Activated CD4-positive, alpha-beta T cell treated with anti-CD3 and anti-CD28 coated beads, Interleukin-2, amount 50 U/mL, for 1 hour (primary cell): ENCODE results near the gene RAB11FIP5.

Experiments used
- DNase-seq: peaks from one replicate; pipeline ENCODE4 v3.0.0-alpha.2; 2020

Gene RAB11FIP5

GRCh38 chr2:73085691-73086090 is 27.1 kb downstream of the RAB11FIP5 start:
- DNase-seq = peak; percentile 84

- DNase-seq = no peak
Measured at GRCh38 chr2:73084971-73085370, 27.8 kb downstream of the RAB11FIP5 start.

DNA sequence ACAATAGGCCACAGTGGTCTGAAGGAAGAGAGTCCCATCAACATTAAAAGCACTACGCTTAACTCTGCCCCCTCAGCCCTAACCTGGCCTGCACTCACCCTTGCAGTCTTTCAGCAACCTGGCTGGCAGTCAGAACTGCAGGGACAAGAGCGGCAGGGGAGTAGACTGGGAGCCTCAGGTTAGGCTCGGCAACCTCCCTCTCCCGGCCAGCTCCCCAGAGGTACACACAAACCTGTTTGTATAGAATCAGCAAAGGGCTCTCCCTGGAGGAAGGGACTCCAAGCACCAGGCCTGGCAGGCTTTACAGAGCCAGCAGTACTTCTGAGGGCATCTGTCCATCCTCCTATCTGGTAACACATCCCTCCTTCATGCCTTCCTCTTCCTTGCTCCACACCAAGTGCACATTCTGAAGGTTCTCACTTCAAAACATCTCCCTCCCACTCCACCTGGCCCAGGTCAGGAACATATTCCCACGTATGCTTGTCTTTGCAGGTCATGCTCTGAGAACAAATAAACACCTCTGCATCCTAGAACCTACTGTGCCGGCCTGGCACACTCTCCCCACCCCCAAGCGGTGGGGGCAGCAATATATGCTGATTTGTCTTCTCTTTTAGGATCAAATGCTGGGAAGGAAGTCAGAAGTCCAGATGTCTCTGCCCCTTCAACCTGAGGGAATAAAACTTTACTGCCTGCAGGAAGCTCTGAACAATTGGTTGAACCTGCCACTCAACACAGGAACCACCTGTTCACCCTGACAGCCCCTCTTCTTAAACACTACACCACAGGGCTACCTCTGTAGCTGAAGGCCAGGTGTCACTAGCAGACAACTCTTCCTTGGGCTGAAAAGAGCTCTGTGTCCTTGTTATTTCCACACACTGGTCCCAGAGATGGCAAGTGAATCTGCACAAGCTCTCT is 28.6 kb downstream of the RAB11FIP5 start:
- no peak for DNase-seq

DNA sequence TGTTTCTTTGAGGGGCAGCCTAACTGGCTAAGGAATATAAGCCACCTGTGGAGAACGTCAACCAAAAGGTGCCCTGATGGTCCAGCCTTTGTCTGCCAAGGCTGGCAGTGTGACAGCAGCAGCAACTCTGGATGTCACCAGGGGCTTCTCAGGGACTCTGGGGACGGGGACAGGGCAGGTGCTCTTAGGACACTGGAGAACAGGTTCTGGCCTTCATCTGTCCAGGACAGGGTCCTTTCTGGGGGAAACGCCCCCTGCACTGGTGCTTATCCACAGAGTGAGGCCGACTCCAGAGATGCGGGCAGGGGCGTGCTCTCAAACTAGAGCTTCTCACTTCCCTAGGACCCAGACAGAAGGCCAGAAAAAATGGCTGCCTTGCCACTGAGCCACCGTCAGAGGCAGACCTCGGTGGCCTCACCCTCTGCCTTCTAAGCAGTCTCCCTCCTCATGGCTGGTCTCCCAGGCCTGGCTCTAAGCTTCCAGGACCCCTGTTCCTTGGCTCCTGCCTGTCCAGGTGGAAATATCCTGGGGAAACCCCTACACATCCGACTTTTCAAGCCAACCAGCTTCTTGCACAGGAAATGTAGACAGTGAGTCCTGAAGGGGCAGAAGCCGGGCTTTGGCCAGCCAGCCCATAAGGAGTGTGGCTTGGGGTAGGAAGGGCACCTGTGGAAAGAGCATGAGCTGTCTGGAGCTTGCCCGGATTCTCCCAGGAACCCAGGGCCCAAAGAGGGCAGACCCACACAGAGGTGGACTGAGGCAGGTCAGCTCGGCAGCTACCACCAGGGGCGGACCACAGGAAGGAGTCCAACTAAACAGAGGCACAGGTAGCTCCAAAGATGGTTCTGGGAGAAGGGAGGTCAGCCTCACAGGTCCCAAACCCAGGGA is 30.0 kb downstream of the RAB11FIP5 start:
- no peak for DNase-seq

- DNase-seq = no peak
Measured at GRCh38 chr2:73081181-73081671, 31.5 kb downstream of the RAB11FIP5 start.

- no peak for DNase-seq
Measured at GRCh38 chr2:73080321-73081131, 32.2 kb downstream of the RAB11FIP5 start.

DNA sequence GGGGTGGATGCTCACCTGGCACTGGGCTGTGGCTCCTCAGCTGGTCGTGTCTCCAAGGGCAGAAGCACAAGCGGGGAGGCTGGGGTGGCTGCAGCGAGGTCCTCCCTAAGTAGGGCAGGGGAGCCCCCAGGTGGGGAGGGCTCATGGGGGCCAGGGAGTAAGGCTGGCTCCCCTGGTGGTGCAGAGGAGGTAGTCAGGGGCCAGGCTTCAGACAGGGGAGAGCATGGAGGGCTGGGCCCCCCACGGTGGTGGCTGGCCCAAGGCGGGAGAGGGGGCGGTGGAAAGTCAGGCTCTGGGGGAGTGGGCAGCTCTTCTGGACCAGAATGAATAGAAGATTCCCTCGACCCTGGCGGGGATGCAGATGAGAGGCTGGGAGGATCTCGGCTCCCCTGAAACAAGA is 33.1 kb downstream of the RAB11FIP5 start:
- DNase-seq = no peak

- no peak for DNase-seq
Measured at GRCh38 chr2:73078457-73079411, 34.0 kb downstream of the RAB11FIP5 start.

DNA sequence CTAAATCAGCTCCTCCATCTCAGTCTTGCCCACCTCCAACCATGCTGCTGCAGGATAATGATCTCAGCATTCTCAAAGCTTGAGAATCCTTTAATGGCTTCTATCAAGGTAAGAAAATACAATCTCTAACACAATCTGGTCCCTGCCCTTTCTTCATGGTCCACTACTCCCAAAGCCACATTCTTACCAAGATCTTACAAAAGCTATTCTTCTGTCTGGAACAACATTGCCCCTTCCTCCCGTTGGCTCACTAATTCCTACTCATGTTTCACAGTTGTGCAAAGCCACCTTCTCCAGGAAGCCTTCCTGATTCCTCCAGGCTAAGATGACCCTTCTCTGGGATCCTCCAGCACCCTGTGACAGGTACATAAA is 35.3 kb downstream of the RAB11FIP5 start:
- DNase-seq = no peak

DNA sequence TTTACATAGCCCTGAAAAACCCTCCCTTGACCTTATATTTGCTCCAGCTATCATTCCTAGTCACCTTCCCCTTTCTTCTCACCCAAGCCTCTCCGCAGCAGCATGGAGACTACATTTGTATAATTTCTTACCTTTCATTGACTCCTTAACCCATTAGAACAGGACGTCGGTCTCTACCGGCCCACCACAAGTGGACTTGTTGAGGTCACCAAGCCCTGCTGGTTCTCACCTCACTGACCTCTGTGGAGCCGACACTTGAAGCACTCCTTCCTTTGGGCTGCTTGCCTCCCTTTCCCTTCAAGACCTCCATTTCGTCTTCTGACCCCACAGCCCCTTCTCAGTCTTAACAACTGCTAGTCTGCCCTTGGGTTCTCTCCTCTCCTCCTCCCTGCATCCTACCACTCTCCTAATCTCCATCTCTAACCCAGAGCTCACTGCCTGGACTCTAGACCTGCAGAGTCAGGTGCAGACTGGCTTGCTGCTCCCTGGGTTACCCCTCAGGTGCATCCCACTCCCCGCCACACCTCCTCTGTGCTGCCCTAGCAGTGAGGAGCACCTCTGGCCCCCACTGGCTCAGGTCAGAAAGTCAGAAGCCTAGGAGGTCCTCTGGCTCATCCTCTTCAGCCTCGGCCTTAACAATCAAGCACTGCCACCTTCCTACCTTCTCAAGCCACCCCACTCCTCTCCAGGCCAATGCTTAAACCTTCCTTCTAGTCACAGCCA is 35.9 kb downstream of the RAB11FIP5 start:
- no peak for DNase-seq

DNA sequence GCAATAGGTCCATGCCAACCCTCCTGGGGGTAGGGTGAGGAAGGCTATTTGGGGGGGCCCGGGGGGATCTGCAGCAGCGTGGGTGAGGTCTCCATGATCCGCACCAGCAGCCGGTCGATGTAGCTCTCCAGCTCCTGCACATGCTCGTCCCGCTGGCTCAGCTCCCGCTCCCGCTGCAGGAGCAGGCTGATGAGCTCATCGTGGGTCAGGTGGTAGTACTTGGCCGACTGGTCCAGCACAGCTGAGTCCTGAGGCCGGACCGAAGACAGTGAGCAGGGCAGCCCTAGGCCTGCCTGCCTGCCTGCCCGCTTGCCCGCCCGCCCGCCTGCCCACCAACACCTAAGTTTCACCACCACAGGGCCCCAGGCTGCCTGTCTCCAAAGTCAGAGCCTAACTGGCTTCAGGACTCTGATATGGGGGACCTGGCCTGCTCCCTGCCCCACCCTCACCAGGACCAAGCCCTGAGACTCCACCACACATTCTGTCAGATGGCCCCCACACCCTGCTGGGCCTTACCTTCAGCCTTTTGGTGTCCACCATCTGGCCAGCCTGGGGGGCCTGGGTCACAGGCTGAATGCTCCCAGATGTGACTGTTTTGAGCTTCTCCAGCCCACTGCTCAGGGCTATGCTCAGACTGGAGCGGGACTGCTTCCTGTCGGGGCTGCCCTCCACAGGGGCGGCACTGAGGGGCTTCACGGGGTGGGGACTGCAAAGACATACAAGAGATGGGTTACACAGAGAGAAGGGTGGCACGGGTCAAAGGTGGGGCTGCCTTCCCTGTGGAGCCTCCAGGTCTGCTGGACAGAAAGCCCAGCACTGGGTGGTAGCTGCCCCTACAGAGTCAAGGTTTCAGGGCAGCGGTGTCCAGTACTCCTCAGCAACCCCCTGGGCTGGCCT is 37.0 kb downstream of the RAB11FIP5 start:
- DNase-seq = no peak

GRCh38 chr2:73074110-73075069 is 38.4 kb downstream of the RAB11FIP5 start:
- DNase-seq = no peak

- DNase-seq = no peak
Measured at GRCh38 chr2:73072416-73072815, 40.3 kb downstream of the RAB11FIP5 start.

DNA sequence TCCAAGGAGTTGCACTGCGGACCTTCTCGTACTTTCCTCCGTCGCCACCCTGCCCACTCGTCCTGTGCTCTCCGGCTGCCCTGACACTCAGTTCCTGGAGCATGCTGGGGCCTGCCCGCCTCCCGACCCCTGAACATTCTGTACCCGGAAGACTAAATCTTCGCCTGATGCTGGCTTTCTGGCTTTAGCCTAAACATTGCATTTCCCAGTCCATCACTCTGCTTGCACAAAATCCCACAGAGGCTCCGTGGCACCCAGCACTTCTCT is 40.7 kb downstream of the RAB11FIP5 start:
- DNase-seq = no peak

DNA sequence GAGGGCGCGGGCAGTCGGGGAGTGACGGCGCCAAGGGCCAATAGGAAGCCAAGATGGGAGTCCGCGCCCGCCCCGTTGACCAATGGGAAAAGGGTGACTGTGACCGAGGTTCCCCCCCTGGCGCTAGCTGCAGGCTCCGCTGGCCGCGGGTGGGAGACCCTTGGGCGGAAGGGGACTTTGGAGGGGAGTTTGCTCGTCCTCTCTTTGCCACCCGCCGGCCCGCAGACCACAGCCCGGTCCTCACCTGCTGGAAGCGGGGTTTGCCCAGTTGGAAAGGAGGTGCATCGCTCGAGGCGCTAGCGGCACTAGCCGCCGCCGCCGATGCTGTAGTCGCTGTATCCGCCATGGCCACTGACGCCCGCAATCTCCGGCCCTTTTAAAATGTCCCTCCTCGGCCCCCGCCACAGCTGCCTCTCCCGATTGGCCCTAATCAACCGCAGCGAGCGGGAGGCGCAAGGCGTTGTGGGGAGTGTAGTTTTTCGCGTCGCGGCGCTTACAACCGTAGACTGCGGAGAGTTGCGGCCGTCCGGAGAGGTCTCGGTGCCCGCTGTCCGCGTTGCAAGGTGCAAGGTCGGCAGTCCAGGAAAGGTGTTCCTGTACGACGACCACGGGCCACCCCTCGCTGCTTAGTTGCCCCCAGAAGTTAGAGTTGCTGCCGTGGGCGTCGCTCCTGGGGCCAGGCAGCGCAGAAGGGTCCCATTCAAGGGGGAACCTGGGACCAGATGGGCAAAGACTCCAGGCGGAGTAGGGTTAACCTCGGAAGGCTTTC is 41.2 kb downstream of the RAB11FIP5 start, which contains the start of gene SFXN5:
Gene SFXN5, minus strand, starts transcription at position 353 of the 769 bp plus-strand sequence. Its CDS starts 7 bp downstream, at position 346.
- peak; percentile 92 for DNase-seq

DNA sequence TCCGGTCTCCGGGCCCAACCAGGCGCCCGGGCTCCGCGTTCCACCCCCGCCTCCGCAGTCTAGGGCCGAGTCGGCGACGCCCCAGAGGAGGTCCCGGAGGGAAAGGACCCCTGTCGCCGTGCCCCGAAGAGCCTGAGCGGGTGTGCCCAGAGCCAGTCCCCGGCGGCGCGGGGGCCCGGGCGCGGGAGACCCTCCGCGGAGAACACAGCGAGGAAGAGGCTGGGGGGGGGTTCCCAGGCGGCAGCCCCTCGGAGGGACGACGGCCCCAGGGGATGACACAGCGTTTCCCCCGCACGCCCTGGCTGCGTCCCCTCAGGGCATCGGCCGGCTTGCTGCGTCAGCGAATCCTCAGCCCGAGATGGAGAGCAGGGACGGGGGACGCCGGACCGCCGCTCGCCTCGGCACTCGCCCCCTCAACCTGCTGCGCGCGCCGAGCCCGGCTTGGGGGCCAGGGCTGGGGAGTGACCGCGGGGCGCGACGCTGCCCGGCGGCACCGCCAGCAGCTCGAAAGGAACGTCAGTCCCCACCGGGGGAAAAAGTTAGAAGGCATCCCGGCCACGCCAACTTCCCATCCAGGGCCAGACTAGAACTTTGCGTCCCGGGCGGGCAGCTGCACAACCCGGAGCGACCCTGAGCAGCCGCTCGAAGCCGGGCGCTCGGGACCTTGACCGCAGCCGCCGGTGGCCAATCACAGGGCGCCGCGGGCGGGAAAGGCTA is 41.9 kb downstream of the RAB11FIP5 start:
- peak; percentile 22 for DNase-seq
